Endometrial microvascular endothelial cells (primary cell): ENCODE data around the gene PDE10A. TPM values are rescaled to one million over a fixed set of nuclear protein-coding genes. Genes with fewer than 3 reads are reported as not detected.
"Not testable (repeated sequence)": the region's sequence is repeated elsewhere in the genome, so short reads cannot be mapped to it uniquely, and the experiment has no call there.

Source experiments
- in situ Hi-C: cut with HindIII; loops from 2 replicates; pipeline ENCODE4 v1.10.0; 2017; ENCODE audit warnings: low sequenced_read_pairs, low pct_unique_long_range_greater_than_20kb; ENCODE audit errors: inconsistent ontology term
- total RNA-seq: library from RNA; depleted of rRNA; stranded (reverse); fragments of >200 nt; gene quantifications from one replicate; pipeline ENCODE4 v1.2.3, GENCODE V29; 2015; ENCODE audit errors: inconsistent ontology term

Gene PDE10A
- total RNA-seq, 1 donor from 2014 or later: 1.4 TPM

- in situ Hi-C loops: not testable (repeated sequence)
These were observed 203.3 kb downstream of the PDE10A start for GRCh38 chr6:165459605-165460301.

GRCh38 chr6:165458134-165458533 is 204.9 kb downstream of the PDE10A start:
- in situ Hi-C loops: no loop called here

- in situ Hi-C loops: no loop called here
These were observed 206.8 kb downstream of the PDE10A start for GRCh38 chr6:165456286-165456685.

GRCh38 chr6:165455488-165455887 is 207.6 kb downstream of the PDE10A start:
- in situ Hi-C loops: no loop called here

GRCh38 chr6:165453395-165453794 is 209.6 kb downstream of the PDE10A start:
- in situ Hi-C loops: no loop called here

- in situ Hi-C loops: no loop called here
These were observed 211.2 kb downstream of the PDE10A start for GRCh38 chr6:165451838-165452237.

DNA sequence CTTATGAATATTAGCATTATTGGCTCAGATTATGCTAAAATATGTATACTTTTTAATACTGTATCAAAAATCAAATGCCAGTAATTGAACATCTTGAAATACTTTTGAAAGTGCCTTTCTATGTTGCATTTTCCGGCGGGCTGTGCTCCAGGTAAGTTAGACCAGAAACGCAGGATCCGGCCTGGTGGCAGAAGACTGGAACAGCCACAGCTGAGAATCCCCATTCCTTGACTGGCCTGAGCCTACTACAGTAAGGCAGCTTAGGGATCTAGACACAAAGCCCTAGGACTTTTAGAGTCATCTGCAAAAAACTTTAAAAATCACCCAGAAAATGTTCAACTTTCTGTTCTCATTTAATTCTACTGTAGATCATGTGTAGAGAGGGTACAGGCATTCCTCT is 214.8 kb downstream of the PDE10A start:
- in situ Hi-C loops: no loop called here

GRCh38 chr6:165447141-165447540 is 215.9 kb downstream of the PDE10A start:
- in situ Hi-C loops: no loop called here

DNA sequence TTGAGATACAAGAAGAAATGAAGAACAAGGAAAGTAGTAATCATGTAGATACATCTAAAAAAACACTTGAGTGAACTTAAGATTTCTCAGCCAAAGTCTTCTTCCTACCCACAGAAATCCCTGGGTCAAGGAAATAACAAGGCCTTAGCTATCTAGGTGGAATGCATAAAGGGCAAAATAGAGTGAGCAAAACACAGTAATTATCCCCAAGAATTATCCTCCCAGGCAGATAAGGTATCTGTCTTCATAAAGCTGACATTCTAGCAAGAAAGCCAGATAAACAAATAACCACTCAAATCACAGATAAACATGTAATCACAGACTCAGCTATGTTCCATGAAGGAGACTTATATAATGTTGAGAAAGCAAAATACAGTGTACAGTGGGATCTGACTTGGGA is 216.7 kb downstream of the PDE10A start:
- in situ Hi-C loops: no loop called here

DNA sequence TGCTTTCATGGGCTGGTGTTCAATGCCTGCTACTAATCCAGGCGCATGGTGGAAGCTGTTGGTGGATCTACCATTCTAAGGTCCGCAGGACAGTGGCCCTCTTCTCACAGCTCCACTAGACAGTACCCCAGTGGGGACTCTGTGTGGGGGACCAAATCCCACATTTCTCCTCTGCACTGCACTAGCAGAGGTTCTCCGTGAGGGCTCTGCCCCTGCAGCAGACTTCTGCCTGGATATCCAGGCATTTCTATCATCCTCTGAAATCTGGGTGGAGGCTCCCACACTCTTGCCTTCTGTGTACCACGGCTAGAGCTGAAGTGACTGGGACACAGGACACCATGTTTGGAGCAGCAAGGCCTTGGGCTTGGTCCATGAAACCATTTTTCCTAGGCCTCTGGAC is 219.6 kb downstream of the PDE10A start:
- in situ Hi-C loops: no loop called here

DNA sequence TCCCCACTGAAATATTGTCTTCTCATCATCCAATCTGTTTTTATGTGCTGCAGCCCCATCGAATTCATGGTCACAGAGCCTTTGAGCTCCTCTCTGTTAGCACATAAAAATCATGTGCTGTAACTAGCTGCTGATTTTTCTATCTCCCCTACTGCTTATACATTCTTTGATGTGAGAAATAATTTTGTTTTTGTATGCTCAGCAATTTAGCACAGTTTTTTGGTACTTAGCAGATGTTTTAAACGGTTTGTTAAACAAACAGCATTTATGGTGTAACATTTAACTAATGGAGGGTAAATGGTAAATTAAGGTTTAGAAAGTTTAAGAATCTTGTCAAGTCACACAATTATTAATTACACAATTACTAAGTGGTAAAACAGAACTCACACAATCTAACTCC is 221.9 kb downstream of the PDE10A start:
- in situ Hi-C loops: no loop called here

DNA sequence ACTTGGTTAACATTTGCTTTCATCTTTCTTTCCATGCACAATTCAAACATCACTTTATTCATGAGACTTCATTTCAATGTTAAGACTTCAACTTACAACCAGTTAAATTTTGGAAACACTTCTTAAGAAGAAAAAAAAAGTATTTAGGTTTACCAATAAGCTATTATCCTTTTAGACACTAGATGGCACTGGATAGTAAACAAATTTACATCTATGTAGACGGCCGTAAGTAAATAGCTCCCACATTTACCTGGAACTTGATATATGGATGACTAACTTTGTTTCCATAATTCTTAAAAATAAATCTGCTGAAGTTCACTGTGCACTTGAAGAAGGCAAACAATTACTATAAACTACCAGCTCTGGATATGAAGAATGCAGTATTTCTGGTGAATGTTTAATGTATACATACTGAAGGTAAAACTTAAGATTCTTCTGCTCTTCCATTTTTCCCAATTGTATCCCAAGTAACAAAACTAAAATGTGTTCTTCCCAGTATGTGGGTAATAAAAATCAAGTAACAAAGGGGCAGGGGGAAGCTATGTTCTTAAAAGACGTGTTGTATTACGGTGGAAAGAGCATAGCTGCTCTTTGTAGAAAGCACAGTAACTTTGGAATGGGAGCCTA is 223.0 kb downstream of the PDE10A start:
- in situ Hi-C loops: no loop called here

GRCh38 chr6:165426892-165427291 is 236.1 kb downstream of the PDE10A start:
- in situ Hi-C loops: no loop called here

GRCh38 chr6:165422192-165422591 is 240.8 kb downstream of the PDE10A start:
- in situ Hi-C loops: no loop called here

- in situ Hi-C loops: no loop called here
These were observed 245.7 kb downstream of the PDE10A start for GRCh38 chr6:165417278-165417865.

GRCh38 chr6:165404697-165405096 is 258.3 kb downstream of the PDE10A start:
- in situ Hi-C loops: no loop called here

DNA sequence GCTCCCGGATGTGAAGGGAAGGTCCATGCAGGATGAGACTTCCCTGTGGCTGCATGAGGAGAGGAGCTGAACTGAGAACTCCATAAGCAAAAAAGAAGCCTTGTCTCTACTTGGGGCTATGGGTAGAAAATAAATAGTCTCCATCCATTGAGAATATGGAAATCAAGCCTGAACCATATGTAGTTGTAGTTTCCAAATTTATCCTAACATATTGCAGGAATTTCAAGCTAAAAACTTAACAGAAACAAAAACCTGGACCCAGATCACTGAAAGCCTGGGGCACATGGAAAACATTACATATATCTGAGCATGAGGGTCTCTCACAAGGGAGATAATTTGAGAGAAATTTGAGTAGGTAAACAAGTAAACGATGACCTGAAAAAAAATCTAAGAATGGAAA is 258.7 kb downstream of the PDE10A start:
- in situ Hi-C loops: no loop called here

DNA sequence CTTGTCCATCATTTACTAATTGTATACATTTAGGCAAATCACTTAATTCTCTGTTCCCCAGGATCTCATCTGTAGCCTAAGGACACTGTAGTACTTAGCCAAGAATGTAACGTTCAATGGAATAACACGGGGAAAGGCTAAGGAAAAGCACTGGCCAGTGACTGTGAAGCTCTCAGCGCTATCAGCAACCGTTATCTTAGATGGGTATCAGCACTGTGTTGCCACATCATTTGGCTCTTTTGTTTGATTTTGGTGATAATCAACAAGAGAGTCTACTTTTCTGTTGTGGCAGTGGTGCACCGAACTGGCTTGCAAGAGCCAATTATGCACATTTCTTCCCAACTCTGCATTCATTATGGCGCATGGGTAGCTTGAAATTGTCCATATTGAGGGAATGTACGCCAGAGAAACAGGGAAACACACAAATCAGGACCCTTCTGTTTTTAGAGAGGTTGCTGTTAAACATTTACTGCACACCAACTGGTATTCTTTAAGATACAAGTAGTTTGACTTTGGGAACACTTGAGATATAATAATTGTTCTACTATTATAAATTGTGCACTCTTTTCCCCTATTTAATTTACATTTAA is 259.9 kb downstream of the PDE10A start:
- in situ Hi-C loops: no loop called here

DNA sequence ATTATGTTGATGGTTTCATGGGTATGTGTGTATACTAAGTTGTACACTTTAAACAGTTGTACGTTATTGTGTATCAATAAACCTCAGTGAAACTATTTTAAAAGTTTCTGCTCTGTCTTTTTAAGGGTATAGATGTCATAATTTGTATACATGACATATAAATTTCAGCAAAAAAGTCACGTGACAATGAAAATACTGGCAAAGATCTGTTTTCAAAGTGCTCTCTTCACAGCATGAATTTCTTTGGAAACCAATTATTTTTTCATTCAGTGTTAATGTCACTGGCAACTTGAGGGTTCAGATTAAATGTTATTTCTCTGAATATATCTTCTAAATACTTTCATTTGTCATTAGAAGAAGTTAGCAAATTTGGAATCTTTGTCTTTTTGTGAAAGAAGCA is 261.9 kb downstream of the PDE10A start:
- in situ Hi-C loops: no loop called here

DNA sequence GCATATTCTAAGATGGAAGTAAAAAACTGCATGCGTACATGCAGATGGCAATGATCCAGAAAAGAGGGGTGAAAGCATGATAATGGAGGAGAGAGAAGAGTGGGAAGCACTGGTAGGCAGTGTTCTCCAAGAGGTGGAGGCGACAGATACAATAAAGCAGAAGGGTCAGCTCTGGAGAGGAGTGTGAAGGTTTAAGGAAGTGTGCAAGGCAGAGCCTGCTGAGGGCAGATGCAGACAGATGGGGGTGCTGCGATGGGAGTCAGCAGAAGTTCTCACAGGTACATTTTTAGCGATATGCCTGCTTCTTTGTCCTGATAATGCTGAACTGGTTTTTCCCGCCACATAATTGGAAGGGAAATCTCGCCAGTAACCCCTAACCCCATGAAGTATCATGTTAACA is 272.6 kb downstream of the PDE10A start:
- in situ Hi-C loops: no loop called here
